ENCODE results near the gene LIF.

DNA sequence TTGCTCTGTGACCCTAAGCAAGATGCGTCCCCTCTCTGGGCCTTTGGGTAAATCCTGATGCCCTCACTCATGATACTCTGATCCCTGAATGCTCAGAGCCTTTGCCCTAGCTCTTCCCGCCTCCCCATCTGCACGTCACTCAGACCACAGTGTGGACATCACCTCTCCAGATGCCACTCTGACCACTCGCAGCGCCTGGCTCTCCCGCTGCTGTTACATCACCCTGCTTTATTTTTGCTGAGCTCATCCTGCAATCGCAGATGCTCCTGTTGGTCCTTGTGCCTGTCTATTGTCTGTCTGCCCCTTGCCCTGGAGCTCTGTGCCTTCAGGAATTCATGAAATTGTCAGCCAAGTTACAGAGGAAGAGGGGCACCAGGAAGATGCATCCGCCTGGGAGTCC, 14.6 kb upstream of the LIF start:
- TF ChIP-seq, protein P1, sequence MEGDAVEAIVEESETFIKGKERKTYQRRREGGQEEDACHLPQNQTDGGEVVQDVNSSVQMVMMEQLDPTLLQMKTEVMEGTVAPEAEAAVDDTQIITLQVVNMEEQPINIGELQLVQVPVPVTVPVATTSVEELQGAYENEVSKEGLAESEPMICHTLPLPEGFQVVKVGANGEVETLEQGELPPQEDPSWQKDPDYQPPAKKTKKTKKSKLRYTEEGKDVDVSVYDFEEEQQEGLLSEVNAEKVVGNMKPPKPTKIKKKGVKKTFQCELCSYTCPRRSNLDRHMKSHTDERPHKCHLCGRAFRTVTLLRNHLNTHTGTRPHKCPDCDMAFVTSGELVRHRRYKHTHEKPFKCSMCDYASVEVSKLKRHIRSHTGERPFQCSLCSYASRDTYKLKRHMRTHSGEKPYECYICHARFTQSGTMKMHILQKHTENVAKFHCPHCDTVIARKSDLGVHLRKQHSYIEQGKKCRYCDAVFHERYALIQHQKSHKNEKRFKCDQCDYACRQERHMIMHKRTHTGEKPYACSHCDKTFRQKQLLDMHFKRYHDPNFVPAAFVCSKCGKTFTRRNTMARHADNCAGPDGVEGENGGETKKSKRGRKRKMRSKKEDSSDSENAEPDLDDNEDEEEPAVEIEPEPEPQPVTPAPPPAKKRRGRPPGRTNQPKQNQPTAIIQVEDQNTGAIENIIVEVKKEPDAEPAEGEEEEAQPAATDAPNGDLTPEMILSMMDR (IDR thresholded peaks at IDR 0.05; ENCODE audit: insufficient read depth, low read length, poor library complexity, severe bottlenecking), result no peak
- TF ChIP-seq EZH2phosphoT487 (conservative IDR thresholded peaks at IDR 0.05; ENCODE audit: low read length), result no peak
